Keratinocyte (primary cell): ENCODE measurements around the gene KRTAP12-3. TPM values are rescaled to one million over a fixed set of nuclear protein-coding genes. Genes with fewer than 3 reads are reported as not detected.
"Not testable (repeated sequence)": the region's sequence is repeated elsewhere in the genome, so short reads cannot be mapped to it uniquely, and the experiment has no call there.

Experiments
- DNase-seq: peaks from one replicate; pipeline ENCODE4 v3.0.0-alpha.2; 2011; ENCODE audit warnings: low read depth, missing footprints, low spot score
- FAIRE-seq: peaks from 2 replicates; lab custom pipeline; 2011; peaks lifted over from hg19 to GRCh38; lab: Jason Lieb, UNC
- H2AFZ ChIP-seq: 2 replicates; pipeline ENCODE4 v1.6.0; 2012; ENCODE audit warnings: low read length, control low read depth, inconsistent platforms; ENCODE audit not compliant: control insufficient read depth
- H3K27ac ChIP-seq: 2 replicates; pipeline ENCODE4 v1.5.1; 2011; ENCODE audit warnings: low read length; ENCODE audit not compliant: control insufficient read depth, insufficient read depth
- H3K27me3 ChIP-seq: 3 replicates; pipeline ENCODE4 v1.6.0; 2011; ENCODE audit warnings: low read length; ENCODE audit not compliant: control insufficient read depth, insufficient read depth; ENCODE audit errors: extremely low read depth
- H3K36me3 ChIP-seq, 2 experiments: 2 replicates in 1 of 2; 3 replicates in 1 of 2; pipeline ENCODE4 v1.5.1; 2011; ENCODE audit warnings: low read length in 2 of 2, mild to moderate bottlenecking in 1 of 2; ENCODE audit not compliant: control insufficient read depth in 2 of 2, insufficient read depth in 2 of 2; ENCODE audit errors: extremely low read depth in 1 of 2
- H3K4me1 ChIP-seq: 3 replicates; pipeline ENCODE4 v1.5.1; 2011; ENCODE audit warnings: low read length; ENCODE audit not compliant: control insufficient read depth, insufficient read depth; ENCODE audit errors: extremely low read depth
- H3K4me2 ChIP-seq: 3 replicates; pipeline ENCODE4 v1.6.0; 2011; ENCODE audit warnings: low read depth, low read length; ENCODE audit not compliant: control insufficient read depth, insufficient read depth; ENCODE audit errors: extremely low read depth
- H3K4me3 ChIP-seq, 3 experiments: fragments of 200-600 bp in 1 of 3; sonication (generic) in 1 of 3; 2 replicates in 2 of 3; 3 replicates in 1 of 3; pipeline ENCODE4 v1.5.1; 2011 to 2016; ENCODE audit warnings: low read length in 3 of 3, mild to moderate bottlenecking in 3 of 3, control low read depth in 2 of 3, inconsistent platforms in 1 of 3, low read depth in 1 of 3, mixed read lengths in 1 of 3, mixed run types in 1 of 3, moderate library complexity in 1 of 3; ENCODE audit not compliant: control insufficient read depth in 2 of 3, insufficient read depth in 2 of 3; ENCODE audit errors: extremely low read depth in 1 of 3
- H3K79me2 ChIP-seq: 2 replicates; pipeline ENCODE4 v1.6.0; 2012; ENCODE audit warnings: low read length; ENCODE audit not compliant: control insufficient read depth, insufficient read depth
- H3K9ac ChIP-seq: 3 replicates; pipeline ENCODE4 v1.6.0; 2011; ENCODE audit warnings: low read length; ENCODE audit not compliant: control insufficient read depth, insufficient read depth; ENCODE audit errors: extremely low read depth
- H3K9me1 ChIP-seq: 3 replicates; pipeline ENCODE4 v1.6.0; 2011; ENCODE audit warnings: low read length; ENCODE audit not compliant: control insufficient read depth, insufficient read depth; ENCODE audit errors: extremely low read depth
- H3K9me3 ChIP-seq: 2 replicates; pipeline ENCODE4 v1.5.1; 2012; ENCODE audit warnings: low read depth, low read length; ENCODE audit not compliant: control insufficient read depth
- H4K20me1 ChIP-seq: 3 replicates; pipeline ENCODE4 v1.6.0; 2011; ENCODE audit warnings: low read length; ENCODE audit not compliant: control insufficient read depth, insufficient read depth; ENCODE audit errors: extremely low read depth
- EZH2 ChIP-seq: IDR thresholded peaks from one replicate; pipeline ENCODE4 v1.6.1; 2012; ENCODE audit warnings: inconsistent platforms, mild to moderate bottlenecking, low read length, moderate library complexity
- dilution Hi-C: fragments of 300-500 bp; cut with MboI; formaldehyde crosslinking; loops from one replicate; pipeline ENCODE4 v1.7.0; 2020; ENCODE audit warnings: low sequenced_read_pairs; ENCODE audit not compliant: extremely low pct_ligation_motif_present
- polyA plus RNA-seq, 5 experiments: library from polyadenylated mRNA; depleted of rRNA in 3 of 5; stranded (reverse) in 3 of 5; stranded (forward) in 1 of 5; unstranded in 1 of 5; fragments of >200 nt; gene quantifications; 1 replicate in 1 of 5; 2 replicates in 3 of 5; 3 replicates in 1 of 5; pipeline versions ENCODE4 v1.2.1 to v1.2.3, GENCODE V29; 2011 to 2012; ENCODE audit warnings: missing spikeins in 2 of 5, low read depth in 1 of 5, low replicate concordance in 1 of 5
- TF ChIP-seq, protein P1 (sequence below), 3 experiments: IDR thresholded peaks in 1 of 3; conservative IDR thresholded peaks in 1 of 3; optimal IDR thresholded peaks in 1 of 3; 2 replicates in 2 of 3; 3 replicates in 1 of 3; pipeline versions ENCODE3 to v1.5.1; 2011; ENCODE audit warnings: low read length in 3 of 3, mild to moderate bottlenecking in 3 of 3, moderate library complexity in 2 of 3, control low read depth in 1 of 3, inconsistent platforms in 1 of 3; ENCODE audit not compliant: insufficient read depth in 2 of 3; ENCODE audit errors: extremely low read depth in 1 of 3

KRTAP12-3 gene
- polyA plus RNA-seq, 1 donor (not counting 4 experiments of a cell fraction or from before 2014, with no cell fraction given): not detected

DNA sequence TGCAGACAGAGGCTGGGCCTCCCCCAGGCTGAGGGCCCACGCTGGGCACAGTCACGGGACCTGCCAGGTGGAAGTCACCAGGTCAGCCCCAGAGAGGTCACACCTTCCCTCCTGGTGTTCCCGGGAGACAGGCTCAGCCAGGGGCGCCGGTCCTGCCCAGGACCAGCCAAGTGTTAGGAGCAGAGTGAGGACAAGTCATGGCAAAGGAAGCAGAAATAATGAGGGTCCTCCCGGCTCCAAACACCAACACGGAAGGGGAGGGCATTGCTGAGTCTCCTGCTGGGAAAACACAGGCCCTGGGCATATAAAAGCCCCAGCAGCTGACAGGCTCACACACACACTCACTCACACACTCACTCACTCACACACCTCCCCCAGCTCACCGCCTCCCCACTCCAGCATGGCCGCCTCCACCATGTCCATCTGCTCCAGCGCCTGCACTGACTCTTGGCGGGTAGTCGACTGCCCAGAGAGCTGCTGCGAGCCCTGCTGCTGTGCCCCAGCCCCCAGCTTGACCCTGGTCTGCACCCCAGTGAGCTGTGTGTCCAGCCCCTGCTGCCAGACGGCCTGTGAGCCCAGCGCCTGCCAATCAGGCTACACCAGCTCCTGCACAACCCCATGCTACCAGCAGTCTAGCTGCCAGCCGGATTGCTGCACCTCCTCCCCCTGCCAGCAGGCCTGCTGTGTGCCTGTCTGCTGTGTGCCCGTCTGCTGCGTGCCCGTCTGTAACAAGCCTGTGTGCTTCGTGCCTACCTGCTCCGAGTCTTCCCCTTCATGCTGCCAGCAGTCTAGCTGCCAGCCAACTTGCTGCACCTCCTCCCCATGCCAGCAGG, 20.5 kb upstream of the KRTAP12-3 start, which contains the start of gene KRTAP10-10:
TSS of gene KRTAP10-10 (plus strand) at position 339 of the 833 bp plus-strand sequence. CDS start at position 401, 62 bp downstream.
- DNase-seq (no peak), FAIRE-seq (no peak)
- no peak within 1 kb of the TSS for H3K27ac ChIP-seq
- no peak within 1 kb of the TSS for H3K4me3 ChIP-seq
- H3K4me2 ChIP-seq: no peak within 1 kb of the TSS
- H3K9me3 ChIP-seq: no peaks in the 10 kb centered on the region
- no peaks in the 10 kb centered on the region for H3K36me3 ChIP-seq
- no peaks in the 10 kb centered on the region for H3K79me2 ChIP-seq
- H3K9me1 ChIP-seq: no peaks in the 10 kb centered on the region
- TF ChIP-seq, protein P1, sequence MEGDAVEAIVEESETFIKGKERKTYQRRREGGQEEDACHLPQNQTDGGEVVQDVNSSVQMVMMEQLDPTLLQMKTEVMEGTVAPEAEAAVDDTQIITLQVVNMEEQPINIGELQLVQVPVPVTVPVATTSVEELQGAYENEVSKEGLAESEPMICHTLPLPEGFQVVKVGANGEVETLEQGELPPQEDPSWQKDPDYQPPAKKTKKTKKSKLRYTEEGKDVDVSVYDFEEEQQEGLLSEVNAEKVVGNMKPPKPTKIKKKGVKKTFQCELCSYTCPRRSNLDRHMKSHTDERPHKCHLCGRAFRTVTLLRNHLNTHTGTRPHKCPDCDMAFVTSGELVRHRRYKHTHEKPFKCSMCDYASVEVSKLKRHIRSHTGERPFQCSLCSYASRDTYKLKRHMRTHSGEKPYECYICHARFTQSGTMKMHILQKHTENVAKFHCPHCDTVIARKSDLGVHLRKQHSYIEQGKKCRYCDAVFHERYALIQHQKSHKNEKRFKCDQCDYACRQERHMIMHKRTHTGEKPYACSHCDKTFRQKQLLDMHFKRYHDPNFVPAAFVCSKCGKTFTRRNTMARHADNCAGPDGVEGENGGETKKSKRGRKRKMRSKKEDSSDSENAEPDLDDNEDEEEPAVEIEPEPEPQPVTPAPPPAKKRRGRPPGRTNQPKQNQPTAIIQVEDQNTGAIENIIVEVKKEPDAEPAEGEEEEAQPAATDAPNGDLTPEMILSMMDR (optimal IDR thresholded peaks at IDR 0.05 in 1 of 3, IDR thresholded peaks at IDR 0.05 in 1 of 3, conservative IDR thresholded peaks at IDR 0.05 in 1 of 3; ENCODE audit: extremely low read depth in 1 of 3, insufficient read depth in 2 of 3, low read length in 3 of 3): no peak
- no peak for TF ChIP-seq EZH2
- no peaks in the 10 kb centered on the region for H3K4me1 ChIP-seq
- H2AFZ ChIP-seq: no peak within 1 kb of the TSS
- no peaks in the 10 kb centered on the region for H4K20me1 ChIP-seq
- dilution Hi-C loops: no loop called here
- no peaks in the 10 kb centered on the region for H3K27me3 ChIP-seq
- H3K9ac ChIP-seq: no peak within 1 kb of the TSS

DNA sequence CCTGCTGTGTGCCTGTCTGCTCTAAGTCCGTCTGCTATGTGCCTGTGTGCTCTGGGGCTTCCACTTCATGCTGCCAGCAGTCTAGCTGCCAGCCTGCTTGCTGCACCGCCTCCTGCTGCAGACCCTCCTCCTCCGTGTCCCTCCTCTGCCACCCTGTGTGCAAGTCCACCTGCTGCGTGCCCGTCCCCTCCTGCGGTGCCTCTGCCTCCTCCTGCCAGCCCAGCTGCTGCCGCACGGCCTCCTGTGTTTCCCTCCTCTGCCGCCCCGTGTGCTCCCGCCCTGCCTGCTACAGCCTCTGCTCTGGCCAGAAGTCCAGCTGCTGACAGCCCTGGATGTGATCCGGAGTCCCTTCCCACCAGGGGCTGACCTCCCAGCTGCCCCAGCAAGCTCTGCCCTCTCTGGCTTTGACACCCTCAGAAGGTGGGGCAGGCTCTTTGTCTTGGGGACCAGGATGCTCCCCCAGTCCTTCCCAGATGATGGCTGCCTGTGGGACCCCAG, 19.8 kb upstream of the KRTAP12-3 start:
- H3K9me1 ChIP-seq, H3K9me3 ChIP-seq, FAIRE-seq, H3K27ac ChIP-seq, H3K4me3 ChIP-seq, dilution Hi-C loops, H3K27me3 ChIP-seq, H3K4me2 ChIP-seq, H4K20me1 ChIP-seq, H3K4me1 ChIP-seq, H2AFZ ChIP-seq, H3K9ac ChIP-seq, H3K36me3 ChIP-seq, DNase-seq, H3K79me2 ChIP-seq: not testable (repeated sequence)

- DNase-seq, H3K9ac ChIP-seq, H3K27me3 ChIP-seq, dilution Hi-C loops, FAIRE-seq, H3K27ac ChIP-seq, H3K4me2 ChIP-seq, H3K9me1 ChIP-seq, H3K4me1 ChIP-seq, H4K20me1 ChIP-seq, H3K9me3 ChIP-seq, H3K36me3 ChIP-seq, H3K4me3 ChIP-seq, H2AFZ ChIP-seq, H3K79me2 ChIP-seq: not testable (repeated sequence)
Measured at GRCh38 chr21:44638506-44639330, 19.0 kb upstream of the KRTAP12-3 start.
